GM12891 (cell line): Measurements from ENCODE around the gene TBCD.

ENCODE experiments used
- DNase-seq: peaks from one replicate; pipeline ENCODE4 v3.0.0; 2011; ENCODE audit warnings: low spot score; ENCODE audit not compliant: insufficient read length
- FAIRE-seq: peaks from 2 replicates; lab custom pipeline; 2011; peaks lifted over from hg19 to GRCh38; lab: Jason Lieb, UNC
- PAX5 ChIP-seq: IDR thresholded peaks from 2 replicates; pipeline ENCODE4 v1.6.1; 2011; ENCODE audit warnings: low read length, moderate library complexity, mild to moderate bottlenecking; ENCODE audit not compliant: insufficient read depth, severe bottlenecking
- POLR2A ChIP-seq: IDR thresholded peaks from 2 replicates; pipeline ENCODE4 v1.6.1; 2011; ENCODE audit warnings: low read depth, low read length, control low read depth
- POLR2AphosphoS5 ChIP-seq: IDR thresholded peaks from 2 replicates; pipeline ENCODE4 v1.6.1; 2011; ENCODE audit warnings: low read depth, low read length, control low read depth
- POU2F2 ChIP-seq: IDR thresholded peaks from 2 replicates; pipeline ENCODE4 v1.6.1; 2011; ENCODE audit warnings: low read depth, mild to moderate bottlenecking, control low read depth, low read length, moderate library complexity
- SPI1 ChIP-seq: IDR thresholded peaks from 2 replicates; pipeline ENCODE4 v1.6.1; 2011; ENCODE audit warnings: low read depth, low read length, control low read depth
- TAF1 ChIP-seq: IDR thresholded peaks from 2 replicates; pipeline ENCODE4 v1.6.1; 2011; ENCODE audit warnings: low read depth, low read length, control low read depth

The TBCD gene

DNA sequence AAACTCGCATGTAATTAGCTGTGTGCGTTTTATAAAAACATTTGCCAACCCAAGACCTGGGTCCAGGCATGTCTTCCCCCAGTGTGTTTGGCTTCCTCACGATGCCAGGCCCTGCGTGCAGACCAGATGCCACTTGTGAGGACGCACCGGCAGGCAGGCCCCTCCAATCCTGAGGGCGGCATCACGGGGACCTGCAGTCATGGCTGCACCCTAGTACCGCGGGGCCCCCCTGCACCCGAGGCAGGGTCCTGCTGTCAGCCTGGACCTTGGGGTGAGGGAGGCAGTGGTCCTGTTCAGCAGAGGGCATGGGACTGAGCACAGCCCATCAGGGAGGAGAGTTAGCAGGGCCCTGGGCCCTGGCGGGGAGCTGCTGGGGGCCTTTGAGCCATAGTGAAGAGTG lies 143.2 kb downstream of the TBCD start:
- DNase-seq (no peak), FAIRE-seq (no peak)

DNA sequence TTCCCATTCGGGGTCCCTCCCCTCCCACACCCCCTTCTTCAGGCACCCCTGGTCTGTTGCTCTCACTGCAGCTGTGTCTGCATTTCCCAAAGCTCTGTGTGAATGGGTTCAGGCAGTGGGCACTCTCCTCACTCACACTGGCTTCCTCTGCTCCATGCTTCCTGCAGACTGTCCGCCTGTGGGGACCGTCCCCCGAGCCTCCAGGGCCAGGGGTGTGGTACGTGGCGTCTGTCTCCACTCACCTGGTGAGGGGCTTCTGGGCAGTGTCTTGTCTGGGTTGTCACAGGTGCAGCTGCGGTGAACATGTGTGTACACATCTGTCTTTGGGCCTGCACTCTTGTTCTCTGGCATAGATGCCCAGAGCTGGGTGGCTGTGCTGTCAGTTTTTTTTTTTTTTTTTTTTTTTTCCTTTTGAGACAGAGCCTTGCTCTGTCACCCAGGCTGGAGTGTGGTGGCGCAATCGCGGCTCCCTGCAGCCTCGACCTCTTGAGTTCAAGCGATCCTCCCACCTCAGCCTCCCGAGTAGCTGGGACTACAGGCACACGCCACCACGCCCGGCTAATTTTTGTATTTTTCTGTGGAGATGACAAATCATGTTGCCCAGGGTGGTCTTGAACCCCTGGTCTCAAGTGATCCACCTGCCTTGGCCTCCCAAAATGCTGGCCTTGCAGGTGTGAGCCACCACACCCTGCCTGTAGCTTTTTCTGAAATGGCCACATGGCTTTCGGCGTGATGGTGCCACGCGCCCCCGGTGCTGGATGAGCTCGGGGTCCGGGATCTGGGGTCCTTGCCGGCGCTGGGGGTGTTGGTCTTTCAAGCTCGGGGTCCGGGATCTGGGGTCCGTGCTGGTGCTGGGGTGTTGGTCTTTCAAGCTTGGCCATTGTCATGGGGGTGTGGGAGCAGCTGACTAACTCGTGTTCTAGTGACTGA lies 144.5 kb downstream of the TBCD start:
- no peak for TF ChIP-seq SPI1
- no peak for TF ChIP-seq PAX5
- no peak for TF ChIP-seq POU2F2
- TF ChIP-seq TAF1: no peak
- no peak for TF ChIP-seq POLR2AphosphoS5
- no peak for TF ChIP-seq POLR2A
- no peak for DNase-seq
- no peak for FAIRE-seq

More for the DNA sequence above, 143.2 kb downstream of the TBCD start:
- TF ChIP-seq PAX5 (no peak), POLR2A (no peak), POU2F2 (no peak), SPI1 (no peak), TAF1 (no peak), POLR2AphosphoS5 (no peak)

DNA sequence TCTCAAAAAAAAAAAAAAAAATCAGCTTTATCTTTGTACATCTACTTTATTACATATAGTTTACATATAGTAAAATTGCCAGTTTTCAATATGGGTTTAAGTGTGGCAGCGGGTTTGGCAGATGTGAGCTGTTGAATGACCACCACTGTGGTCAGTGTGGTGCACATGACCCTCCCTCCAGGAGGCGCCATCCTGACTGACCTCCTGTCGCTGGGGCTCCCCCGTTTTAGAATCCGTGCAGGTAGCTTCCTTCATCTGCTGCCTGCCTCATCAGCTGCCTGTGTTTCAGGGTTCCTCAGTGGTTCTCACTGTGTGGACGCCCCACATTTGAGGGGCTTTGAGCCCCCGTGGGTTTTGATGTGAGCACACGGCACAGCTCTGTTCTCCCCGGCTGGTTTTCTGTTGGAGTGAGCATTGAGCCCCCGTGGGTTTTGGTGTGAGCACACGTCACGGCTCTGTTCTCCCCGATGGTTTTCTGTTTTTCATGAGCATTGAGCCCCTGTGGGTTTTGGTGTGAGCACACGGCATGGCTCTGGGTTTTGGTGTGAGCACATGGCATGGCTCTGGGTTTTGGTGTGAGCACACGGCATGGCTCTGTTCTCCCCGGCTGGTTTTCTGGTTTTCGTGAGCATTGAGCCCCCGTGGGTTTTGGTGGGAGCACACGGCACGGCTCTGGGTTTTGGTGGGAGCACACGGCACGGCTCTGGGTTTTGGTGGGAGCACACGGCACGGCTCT lies 145.8 kb downstream of the TBCD start:
- DNase-seq (no peak), FAIRE-seq (no peak)
- TF ChIP-seq SPI1 (no peak), POLR2A (no peak), PAX5 (no peak), POU2F2 (no peak), TAF1 (no peak), POLR2AphosphoS5 (no peak)

DNA sequence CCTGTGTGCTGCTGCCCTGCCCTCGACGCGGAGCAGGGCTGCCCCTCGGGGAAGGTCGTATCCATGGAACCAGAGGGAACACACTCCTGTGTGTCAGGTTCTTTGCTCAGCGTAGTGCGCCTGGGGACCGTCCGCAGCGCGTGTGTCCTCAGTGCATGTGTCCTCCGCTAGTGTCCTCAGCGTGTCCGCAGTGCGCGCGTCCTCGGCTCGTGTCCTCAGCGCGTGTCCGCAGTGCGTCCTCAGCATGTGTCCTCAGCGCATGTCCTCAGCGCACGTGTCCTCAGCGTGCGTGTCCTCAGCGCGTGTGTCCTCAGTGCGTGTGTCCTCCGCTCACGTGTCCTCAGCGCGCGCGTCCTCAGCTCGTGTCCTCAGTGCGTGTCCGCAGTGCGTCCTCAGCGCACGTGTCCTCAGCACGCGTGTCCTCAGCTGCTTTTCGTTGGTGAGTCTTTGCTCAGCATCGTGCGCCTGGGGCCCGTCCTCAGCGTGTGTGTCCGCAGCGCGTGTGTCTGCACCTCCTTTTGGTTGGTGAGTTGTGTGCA lies 147.2 kb downstream of the TBCD start:
- TF ChIP-seq SPI1 (no peak), POLR2AphosphoS5 (no peak), POU2F2 (no peak), PAX5 (no peak), POLR2A (no peak), TAF1 (no peak)
- DNase-seq: no peak
- peak; percentile 43 for FAIRE-seq

DNA sequence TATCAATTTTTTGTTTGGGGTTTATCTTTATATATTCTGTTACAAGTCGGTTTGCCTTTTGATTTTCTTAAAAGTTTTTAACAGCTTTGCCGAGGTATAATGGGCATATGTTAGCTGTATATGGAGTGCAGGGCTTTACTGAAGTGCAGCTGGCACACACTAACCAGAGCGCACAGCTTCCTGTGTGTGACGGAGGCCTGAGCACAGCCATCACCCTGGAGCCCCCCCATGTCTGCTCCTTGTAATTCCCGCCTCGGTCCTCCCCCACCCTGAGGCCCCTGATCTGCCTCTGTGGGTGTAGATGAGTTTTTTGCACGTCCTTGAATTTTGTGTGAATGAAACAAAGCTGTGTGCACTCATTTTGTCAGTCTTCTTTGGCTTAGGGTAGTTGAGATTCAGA lies 148.1 kb downstream of the TBCD start:
- DNase-seq (no peak), FAIRE-seq (no peak)
- TF ChIP-seq SPI1: no peak
- TF ChIP-seq POLR2A: no peak
- no peak for TF ChIP-seq POLR2AphosphoS5
- no peak for TF ChIP-seq PAX5
- no peak for TF ChIP-seq TAF1
- no peak for TF ChIP-seq POU2F2

DNA sequence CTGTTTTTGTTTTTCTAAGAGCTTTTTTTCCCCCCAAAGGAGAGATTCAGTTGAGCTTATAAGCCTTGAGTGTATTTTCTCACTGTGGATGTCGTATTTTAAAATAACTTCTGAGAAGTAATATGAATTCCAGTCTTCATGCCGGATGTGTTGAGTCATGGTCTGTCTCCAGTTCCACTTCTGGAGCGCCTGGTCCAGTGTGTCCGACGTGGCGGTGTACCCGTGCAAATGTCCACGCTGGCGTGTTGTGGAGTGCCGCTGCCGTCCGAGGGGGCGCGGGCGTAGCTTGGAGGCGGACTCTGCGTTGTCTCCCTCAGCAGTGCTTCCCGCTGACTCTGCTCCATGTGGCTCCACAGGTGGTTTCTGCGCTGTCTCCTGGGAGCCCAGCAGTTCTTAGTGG lies 148.9 kb downstream of the TBCD start:
- DNase-seq: no peak
- no peak for FAIRE-seq
- TF ChIP-seq POU2F2 (no peak), TAF1 (no peak), SPI1 (no peak), POLR2A (no peak), PAX5 (no peak), POLR2AphosphoS5 (no peak)

DNA sequence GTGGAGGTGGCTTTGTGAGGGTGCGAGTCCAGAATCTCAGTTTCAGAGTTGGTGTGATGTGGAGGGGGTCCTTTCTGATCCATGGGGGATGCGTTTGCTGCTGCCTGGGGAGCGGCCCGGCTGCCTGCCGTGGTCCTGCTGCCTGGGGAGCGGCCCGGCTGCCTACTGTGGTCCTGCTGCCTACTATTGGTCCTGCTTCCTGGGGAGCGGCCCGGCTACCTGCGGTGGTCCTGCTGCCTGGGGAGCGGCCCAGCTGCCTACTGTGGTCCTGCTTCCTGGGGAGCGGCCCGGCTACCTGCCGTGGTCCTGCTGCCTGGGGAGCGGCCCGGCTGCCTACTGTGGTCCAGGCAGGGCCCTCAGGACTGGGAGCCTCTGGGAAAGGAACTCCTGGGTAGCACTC lies 149.5 kb downstream of the TBCD start:
- no peak for DNase-seq
- TF ChIP-seq POLR2A (no peak), POU2F2 (no peak), SPI1 (no peak), POLR2AphosphoS5 (no peak), PAX5 (no peak), TAF1 (no peak)
- no peak for FAIRE-seq

DNA sequence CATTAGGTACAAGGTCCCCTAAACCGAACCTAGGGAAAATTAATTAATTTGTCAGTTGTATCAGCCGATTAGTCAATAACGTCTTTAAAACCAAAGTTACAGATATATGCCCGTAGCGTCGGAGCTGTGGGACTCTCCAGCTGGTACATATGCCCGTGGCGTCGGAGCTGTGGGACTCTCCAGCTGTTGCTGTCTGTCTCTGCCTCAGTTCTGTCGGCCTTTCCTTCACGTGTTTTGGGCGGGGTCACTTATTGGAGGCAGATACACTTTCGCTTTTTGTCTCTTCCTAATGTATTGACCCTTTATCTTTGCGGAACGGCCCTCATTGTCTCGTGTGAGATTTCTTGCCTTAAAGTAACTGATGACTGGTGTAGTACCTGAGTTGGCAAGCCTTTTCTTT lies 150.0 kb downstream of the TBCD start:
- no peak for FAIRE-seq
- TF ChIP-seq POLR2AphosphoS5 (no peak), SPI1 (no peak), POU2F2 (no peak), POLR2A (no peak), TAF1 (no peak), PAX5 (no peak)
- DNase-seq: no peak
